ENCODE data around the gene PARD3B. TPM values are rescaled to one million over a fixed set of nuclear protein-coding genes. Genes with fewer than 3 reads are reported as not detected.

PARD3B gene
- total and polyA plus RNA-seq, 10 of the 15 experiments (the other 5 are each of a cell fraction or from before 2014, with no cell fraction given): 0.01 to 0.54 (median 0.07) TPM; not detected in 7

GRCh38 chr2:204586444-204587180 is 41.3 kb downstream of the PARD3B start:
- Histone ChIP-seq H4K20me1 (ENCODE audit: control insufficient read depth, insufficient read depth) (no peaks in the 10 kb centered on the region), H3K4me1 (ENCODE audit: control insufficient read depth, insufficient read depth, low read length) (no peaks in the 10 kb centered on the region), H3K4me2 (ENCODE audit: control insufficient read depth, insufficient read depth) (no peak overlapping the region), H3K27ac (ENCODE audit: control insufficient read depth, insufficient read depth) (no peak overlapping the region), H3K9ac (ENCODE audit: control insufficient read depth, insufficient read depth, low read length) (no peak overlapping the region), H2AFZ (ENCODE audit: control insufficient read depth, low read depth, low read length) (no peak overlapping the region), H3K9me3 (replicated peaks; ENCODE audit: control insufficient read depth, insufficient read depth, low read length) (no peaks in the 10 kb centered on the region), H3K36me3 (ENCODE audit: control insufficient read depth in 2 of 2, insufficient read depth in 2 of 2, low read length in 1 of 2) (no peaks in the 10 kb centered on the region), H3K27me3 (replicated peaks in 1 of 2; ENCODE audit: control insufficient read depth in 2 of 2, insufficient read depth in 2 of 2, low read length in 1 of 2) (no peaks in the 10 kb centered on the region), H3K4me3 (no peak overlapping the region), H3K79me2 (ENCODE audit: control insufficient read depth, insufficient read depth, low read length) (no peaks in the 10 kb centered on the region)
- no peak for FAIRE-seq
- 24% methylated on average over 7 of the region's 7 CpGs for WGBS (ENCODE audit: insufficient coverage, insufficient replicate concordance, low lambda C conversion rate, missing lambda C conversion rate)
- ATAC-seq: no peak
- ChIA-PET POLR2A (no interaction called here), CTCF (interaction anchor here (1.1 kb wide), 1 partner anchor 13 kb away, joined by 3 read pairs; no protein-coding TSS in a partner anchor), SMC1A (ENCODE audit: uncharacterized antibody, unreplicated experiment) (no interaction called here), RAD21 (ENCODE audit: unreplicated experiment) (no interaction called here)
- no TSS peak for BruUV-seq (replicated peaks)
- in situ Hi-C loops (cut with MboI): no loop called here
- TF ChIP-seq ATF3 (IDR thresholded peaks at IDR 0.05; ENCODE audit: borderline replicate concordance, extremely low read depth, low read depth, low read length) (no peak), RUNX3 (IDR thresholded peaks at IDR 0.05; ENCODE audit: low read length) (no peak), CBX3 (IDR thresholded peaks at IDR 0.05; ENCODE audit: borderline replicate concordance, low read depth) (no peak), ZNF384 (IDR thresholded peaks at IDR 0.05; ENCODE audit: borderline replicate concordance, low read depth, low read length) (no peak), FOXM1 (IDR thresholded peaks at IDR 0.05; ENCODE audit: low read depth, low read length) (no peak), KLF5 (IDR thresholded peaks at IDR 0.05; ENCODE audit: partially characterized antibody) (no peak), ZSCAN29 (IDR thresholded peaks at IDR 0.05) (no peak), ZNF207 (IDR thresholded peaks at IDR 0.05; ENCODE audit: borderline replicate concordance) (no peak), PRDM15 (CRISPR knock-in tag; IDR thresholded peaks at IDR 0.05) (no peak), STAT1 (conservative IDR thresholded peaks at IDR 0.05) (no peak), USF1 (IDR thresholded peaks at IDR 0.05; ENCODE audit: borderline replicate concordance, extremely low read length, insufficient read depth, low read depth, low read length) (no peak), TBL1XR1 (IDR thresholded peaks at IDR 0.05; ENCODE audit: low read depth, low read length) (no peak), SP1 (IDR thresholded peaks at IDR 0.05; ENCODE audit: low read depth, low read length) (no peak), MEF2B (IDR thresholded peaks at IDR 0.05; ENCODE audit: partially characterized antibody, poor library complexity, severe bottlenecking) (no peak), SMAD5 (IDR thresholded peaks at IDR 0.05; ENCODE audit: low read depth) (no peak)
- DNase-seq (ENCODE audit: low read depth, low spot score): no peak
- intact Hi-C loops (cut with micrococcal nuclease; ENCODE audit: unreplicated experiment): no loop called here
